Skeletal muscle cell (primary cell): ENCODE measurements around the gene WNT6.

ENCODE experiments used
- DNase-seq: peaks from one replicate; pipeline ENCODE4 v3.0.0-alpha.2; 2010; ENCODE audit warnings: low read depth
- H3K4me3 ChIP-seq: 2 replicates; pipeline ENCODE4 v1.5.1; 2011; ENCODE audit warnings: low read depth, mild to moderate bottlenecking, control low read depth, low read length, moderate library complexity

WNT6 gene

DNA sequence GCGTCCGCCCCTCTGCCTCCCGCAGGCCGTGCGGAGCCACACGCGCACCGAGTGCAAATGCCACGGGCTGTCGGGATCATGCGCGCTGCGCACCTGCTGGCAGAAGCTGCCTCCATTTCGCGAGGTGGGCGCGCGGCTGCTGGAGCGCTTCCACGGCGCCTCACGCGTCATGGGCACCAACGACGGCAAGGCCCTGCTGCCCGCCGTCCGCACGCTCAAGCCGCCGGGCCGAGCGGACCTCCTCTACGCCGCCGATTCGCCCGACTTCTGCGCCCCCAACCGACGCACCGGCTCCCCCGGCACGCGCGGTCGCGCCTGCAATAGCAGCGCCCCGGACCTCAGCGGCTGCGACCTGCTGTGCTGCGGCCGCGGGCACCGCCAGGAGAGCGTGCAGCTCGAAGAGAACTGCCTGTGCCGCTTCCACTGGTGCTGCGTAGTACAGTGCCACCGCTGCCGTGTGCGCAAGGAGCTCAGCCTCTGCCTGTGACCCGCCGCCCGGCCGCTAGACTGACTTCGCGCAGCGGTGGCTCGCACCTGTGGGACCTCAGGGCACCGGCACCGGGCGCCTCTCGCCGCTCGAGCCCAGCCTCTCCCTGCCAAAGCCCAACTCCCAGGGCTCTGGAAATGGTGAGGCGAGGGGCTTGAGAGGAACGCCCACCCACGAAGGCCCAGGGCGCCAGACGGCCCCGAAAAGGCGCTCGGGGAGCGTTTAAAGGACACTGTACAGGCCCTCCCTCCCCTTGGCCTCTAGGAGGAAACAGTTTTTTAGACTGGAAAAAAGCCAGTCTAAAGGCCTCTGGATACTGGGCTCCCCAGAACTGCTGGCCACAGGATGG, 14.0 kb downstream of the WNT6 start:
- no peak overlapping the region for H3K4me3 ChIP-seq
- DNase-seq: no peak

GRCh38 chr2:218875692-218876246, 16.2 kb downstream of the WNT6 start:
- no peak overlapping the region for H3K4me3 ChIP-seq
- no peak for DNase-seq

DNA sequence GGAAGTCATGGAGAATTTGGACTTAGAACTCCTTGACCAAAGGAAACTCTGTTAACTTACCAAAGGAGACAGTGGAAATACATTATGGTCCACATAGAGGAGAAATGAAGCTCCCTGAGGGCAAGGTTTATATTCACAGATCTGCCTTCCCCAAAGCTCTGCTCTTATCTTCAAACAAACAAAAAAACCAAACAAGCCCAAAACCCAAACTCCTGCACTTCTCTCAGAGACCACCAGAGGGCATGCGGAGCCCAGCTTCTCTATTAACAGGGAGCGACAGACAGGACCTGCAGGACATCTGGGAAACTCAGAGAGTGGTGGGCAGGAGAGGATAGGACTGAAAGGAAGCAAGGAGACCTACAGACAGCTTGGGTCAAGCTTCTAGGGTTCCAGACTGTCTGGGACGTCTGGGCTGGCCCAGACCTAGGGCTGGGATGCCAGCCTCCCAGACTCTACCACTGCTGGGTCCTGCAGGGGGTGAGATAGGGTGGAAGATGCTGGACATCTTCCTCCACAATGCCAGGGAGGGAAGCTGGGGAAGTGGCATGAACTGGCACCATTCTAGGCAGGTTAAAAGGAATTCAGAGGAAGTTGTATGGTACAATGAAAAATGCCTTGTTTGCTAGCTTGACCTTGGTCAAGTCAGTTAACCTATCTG, 17.1 kb downstream of the WNT6 start:
- DNase-seq: no peak
- H3K4me3 ChIP-seq: no peak overlapping the region

DNA sequence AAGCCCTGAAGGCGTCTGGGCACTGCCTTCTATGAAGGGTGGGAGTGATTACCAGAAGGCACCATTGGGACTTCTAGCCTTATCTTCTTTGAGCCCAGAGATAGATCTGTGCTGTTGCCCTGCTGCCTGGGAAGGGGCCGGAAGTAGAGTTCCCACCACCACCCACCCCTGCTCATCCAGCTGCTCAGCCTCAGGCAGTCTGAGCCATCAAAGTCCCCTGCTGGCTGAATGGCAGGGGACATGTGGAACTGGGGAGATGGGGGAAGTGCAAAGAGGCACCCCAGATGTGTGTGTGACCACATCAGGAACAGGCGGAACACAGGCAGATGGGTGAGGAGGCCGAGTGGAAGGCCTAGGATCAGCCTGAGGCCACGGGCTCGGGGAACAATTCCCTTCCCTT, 17.7 kb downstream of the WNT6 start:
- no peak for DNase-seq
- no peak overlapping the region for H3K4me3 ChIP-seq

- DNase-seq: no peak
- H3K4me3 ChIP-seq: no peak overlapping the region
These were observed 18.3 kb downstream of the WNT6 start for GRCh38 chr2:218877891-218878290.

GRCh38 chr2:218878486-218878885, 18.9 kb downstream of the WNT6 start:
- H3K4me3 ChIP-seq: no peak overlapping the region
- DNase-seq: no peak

- H3K4me3 ChIP-seq: no peak overlapping the region
- DNase-seq: no peak
These were observed 19.5 kb downstream of the WNT6 start for GRCh38 chr2:218878926-218879761.

GRCh38 chr2:218879776-218880101, 20.1 kb downstream of the WNT6 start:
- no peak overlapping the region for H3K4me3 ChIP-seq

GRCh38 chr2:218880102-218880858, 20.7 kb downstream of the WNT6 start, which contains the start of gene WNT10A:
Gene WNT10A (plus strand): TSS chr2:218880852. CDS start chr2:218880996, 144 bp downstream.
- DNase-seq: no peak
- no peak within 1 kb of the TSS for H3K4me3 ChIP-seq

More at GRCh38 chr2:218879776-218880101, 20.1 kb downstream of the WNT6 start:
- DNase-seq: no peak

DNA sequence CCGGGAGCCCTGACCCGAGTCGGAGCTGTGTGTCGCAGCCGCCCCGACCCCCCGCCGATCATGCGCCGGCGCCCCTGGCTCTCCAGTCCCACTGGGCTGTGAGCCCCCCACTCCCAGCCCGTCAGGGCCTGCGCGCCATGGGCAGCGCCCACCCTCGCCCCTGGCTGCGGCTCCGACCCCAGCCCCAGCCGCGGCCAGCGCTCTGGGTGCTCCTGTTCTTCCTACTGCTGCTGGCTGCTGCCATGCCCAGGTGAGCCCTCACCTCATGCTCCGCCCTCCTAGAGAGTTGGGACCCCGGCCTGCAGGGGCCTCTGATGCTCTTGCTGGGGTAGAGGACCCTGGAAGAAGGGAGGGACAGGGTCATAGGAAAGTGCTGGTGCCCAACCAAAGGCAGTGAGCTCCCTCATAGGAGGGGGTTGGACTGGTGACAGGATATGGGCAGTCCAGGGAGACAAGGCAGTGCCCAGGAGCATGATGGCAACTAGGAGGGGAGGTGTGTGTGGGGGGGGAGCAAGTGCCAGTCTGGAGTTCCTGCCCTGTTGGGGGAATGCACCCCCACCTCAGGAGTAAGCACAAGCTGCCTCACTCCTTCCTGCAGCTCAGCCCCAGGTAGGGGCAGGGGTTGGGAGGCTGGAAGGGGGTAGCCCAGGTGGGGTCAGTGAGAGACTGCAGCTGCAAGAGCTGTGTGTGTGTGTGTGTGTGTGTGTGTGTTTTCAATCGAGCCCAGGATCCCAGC, 21.4 kb downstream of the WNT6 start:
- H3K4me3 ChIP-seq: no peak overlapping the region
- DNase-seq: no peak

DNA sequence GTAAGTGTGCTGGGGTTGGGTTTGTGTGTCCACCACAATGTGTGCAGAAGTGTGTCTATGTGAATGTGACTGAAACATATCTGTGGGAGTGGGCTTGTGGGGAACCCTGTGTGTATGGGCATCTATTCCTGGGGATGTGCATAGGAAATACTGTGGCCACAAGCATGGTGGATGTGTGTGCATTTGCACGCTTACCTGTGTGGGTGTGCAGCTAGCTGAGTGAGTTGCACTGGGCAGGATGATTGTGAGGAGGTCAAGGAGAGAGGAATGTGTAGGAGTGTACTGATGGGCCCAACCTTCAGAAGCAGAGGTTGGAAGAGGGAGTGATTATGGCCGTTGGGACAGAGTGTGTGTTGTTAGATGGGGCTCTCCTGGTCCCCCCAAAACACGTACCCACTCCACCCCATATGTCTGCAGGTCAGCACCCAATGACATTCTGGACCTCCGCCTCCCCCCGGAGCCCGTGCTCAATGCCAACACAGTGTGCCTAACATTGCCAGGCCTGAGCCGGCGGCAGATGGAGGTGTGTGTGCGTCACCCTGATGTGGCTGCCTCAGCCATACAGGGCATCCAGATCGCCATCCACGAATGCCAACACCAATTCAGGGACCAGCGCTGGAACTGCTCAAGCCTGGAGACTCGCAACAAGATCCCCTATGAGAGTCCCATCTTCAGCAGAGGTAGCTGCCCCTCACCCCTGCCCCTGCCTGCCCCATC, 22.3 kb downstream of the WNT6 start:
- no peak for DNase-seq
- no peak overlapping the region for H3K4me3 ChIP-seq

DNA sequence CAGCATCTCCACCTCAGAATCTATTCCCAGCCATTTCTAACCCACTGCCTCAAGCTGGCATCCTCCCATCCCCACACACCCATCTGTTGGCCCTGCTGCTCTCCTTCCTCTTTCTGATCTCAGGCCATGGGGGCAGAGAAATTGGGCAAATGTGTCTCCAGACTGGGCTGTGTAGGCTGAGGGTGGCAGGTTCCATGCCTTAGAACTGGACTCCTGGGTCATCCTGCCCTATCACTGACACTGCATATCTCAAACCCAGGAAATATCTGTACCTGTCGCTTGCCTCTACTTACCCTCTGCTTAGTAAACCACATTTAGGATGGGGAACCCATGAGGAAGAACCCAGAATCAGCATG, 22.8 kb downstream of the WNT6 start:
- H3K4me3 ChIP-seq: no peak overlapping the region
- DNase-seq: no peak

DNA sequence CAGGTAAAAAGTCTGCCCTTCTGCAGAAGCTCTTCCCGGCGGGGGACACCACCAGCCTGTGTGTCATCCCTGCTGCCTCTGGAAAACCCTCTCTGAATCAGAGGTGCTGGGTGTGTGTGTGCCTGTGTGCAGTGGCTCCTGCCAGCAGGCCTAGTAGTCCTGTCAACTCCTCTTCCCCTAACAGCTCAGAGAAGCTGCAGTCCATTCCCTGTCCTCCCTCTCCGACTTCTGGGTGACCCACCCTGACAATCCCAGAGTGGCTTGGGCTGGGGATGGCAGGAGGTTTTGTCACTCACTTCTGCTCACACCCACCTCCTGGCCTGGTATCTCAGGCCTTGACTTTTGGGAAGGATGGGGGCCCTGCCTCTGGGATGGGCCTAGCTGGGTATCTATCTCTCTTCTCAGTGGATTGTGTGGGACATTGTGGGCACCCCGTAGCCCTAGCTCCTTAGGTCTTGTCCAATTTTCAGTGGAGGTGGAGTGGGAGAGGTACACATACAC, 23.3 kb downstream of the WNT6 start:
- DNase-seq: no peak
- H3K4me3 ChIP-seq: no peak overlapping the region

- no peak for DNase-seq
- H3K4me3 ChIP-seq: no peak overlapping the region
These were observed 24.2 kb downstream of the WNT6 start for GRCh38 chr2:218883491-218884490.

DNA sequence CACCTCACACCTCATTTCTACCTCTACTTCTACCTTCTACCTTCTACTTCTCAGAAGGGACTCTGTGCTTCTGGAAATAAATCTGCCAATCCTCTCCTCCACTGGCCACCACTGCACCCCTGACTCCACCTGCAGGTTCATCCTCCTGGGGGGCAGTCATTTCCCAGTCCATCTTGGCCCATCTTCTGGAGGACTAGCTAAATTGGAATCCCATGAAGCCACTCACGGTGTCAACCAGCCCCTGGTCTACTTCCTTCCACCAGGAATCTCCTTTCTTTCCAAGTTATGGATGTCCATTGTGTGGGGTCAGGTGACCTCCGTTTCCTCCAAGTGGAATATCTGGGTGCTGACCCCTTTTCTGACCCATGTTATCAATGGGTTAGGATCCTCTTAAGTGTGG, 24.9 kb downstream of the WNT6 start:
- DNase-seq: no peak
- no peak overlapping the region for H3K4me3 ChIP-seq

DNA sequence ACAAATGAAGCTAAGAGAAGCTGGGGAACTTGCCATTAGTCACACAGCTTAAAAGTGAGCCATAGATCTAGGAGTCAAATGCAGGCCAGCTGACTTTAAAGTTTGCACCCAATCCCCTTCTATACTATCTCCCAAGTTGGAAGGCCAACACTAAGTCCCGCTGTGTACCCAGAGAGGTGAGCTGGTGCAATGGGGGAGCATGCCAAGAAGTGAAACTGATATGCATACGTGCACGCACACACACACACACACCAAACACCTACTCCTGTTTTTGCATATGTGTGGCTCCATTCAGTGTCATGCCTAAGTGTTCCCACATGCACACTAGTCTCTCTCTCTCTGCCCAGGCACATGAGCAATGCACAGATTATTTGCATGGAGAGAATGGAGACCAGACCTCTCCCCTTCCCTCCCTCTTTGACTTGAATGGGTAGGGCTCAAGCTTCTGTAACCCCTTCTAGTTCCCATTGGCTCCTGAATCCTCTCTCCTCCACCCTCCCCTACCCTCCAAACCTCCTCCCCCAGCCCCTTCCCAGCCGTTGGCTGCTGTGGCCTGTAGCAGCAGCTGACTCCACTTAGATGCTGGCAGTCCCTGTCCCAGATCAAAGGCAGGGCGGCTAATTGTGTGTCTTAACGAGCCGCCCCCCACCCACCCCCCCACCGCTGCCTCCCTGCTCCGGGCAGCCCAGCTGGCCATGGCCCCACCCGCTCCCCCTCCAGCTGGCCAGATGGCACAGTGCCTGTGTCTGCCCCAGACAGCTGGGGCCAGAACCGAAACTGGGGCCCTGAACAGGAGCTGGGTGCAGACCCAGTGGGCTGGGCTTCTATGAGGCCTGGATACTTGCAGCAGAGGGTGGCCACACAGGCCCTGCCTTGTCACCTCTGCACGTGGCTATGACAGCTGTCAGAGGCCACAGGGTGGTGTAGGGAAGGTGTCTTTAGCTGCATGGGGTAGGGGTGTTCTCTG, 26.7 kb downstream of the WNT6 start:
- H3K4me3 ChIP-seq: no peak overlapping the region
- no peak for DNase-seq
